ENCODE measurements around the gene LRP1B. TPM values are rescaled to one million over a fixed set of nuclear protein-coding genes. Genes with fewer than 3 reads are reported as not detected.

The LRP1B gene
- total RNA-seq, 2 donors from 2014 or later = 0.79 to 1.8 TPM

GRCh38 chr2:141647353-141647752 is 483.5 kb downstream of the LRP1B start:
- no peak overlapping the region for H3K9ac ChIP-seq (ENCODE audit: extremely low read depth, low read length, poor library complexity, severe bottlenecking)
- H3K27ac Mint-ChIP-seq = no peak overlapping the region
- H3K4me1 Mint-ChIP-seq = no peaks in the 10 kb centered on the region
- H3K4me1 ChIP-seq (ENCODE audit: control insufficient read depth, insufficient read depth, low read length) = peaks cover 2% of the 10 kb centered on the region
- no peaks in the 10 kb centered on the region for H3K9me3 ChIP-seq (ENCODE audit: control insufficient read depth, low read length)
- TF ChIP-seq CTCF (conservative IDR thresholded peaks at IDR 0.05) = no peak
- 96% methylated on average over 3 of the region's 3 CpGs; no CpG with 5 or more reads in 1 of the 2 experiments for WGBS, 2 experiments (ENCODE audit: insufficient coverage in 1 of 2, insufficient read length in 1 of 2)
- H3K27ac ChIP-seq (ENCODE audit: low read depth, low read length) = no peak overlapping the region
- H3K4me3 ChIP-seq (ENCODE audit: low read length) = no peak overlapping the region
- no peaks in the 10 kb centered on the region for H3K36me3 ChIP-seq (ENCODE audit: control insufficient read depth, insufficient read depth, low read length)
- no peak for DNase-seq
- no peaks in the 10 kb centered on the region for H3K27me3 ChIP-seq (ENCODE audit: control insufficient read depth, insufficient read depth, low read length, poor library complexity, severe bottlenecking)
- no peaks in the 10 kb centered on the region for H3K9me3 Mint-ChIP-seq
- H3K27me3 Mint-ChIP-seq (ENCODE audit: insufficient read depth) = no peaks in the 10 kb centered on the region
- no peak overlapping the region for H3K4me3 Mint-ChIP-seq
- no peaks in the 10 kb centered on the region for H3K36me3 Mint-ChIP-seq (ENCODE audit: low read depth)

GRCh38 chr2:141641462-141641861 is 489.4 kb downstream of the LRP1B start:
- no peak overlapping the region for H3K27ac Mint-ChIP-seq
- DNase-seq = no peak
- Histone ChIP-seq H3K4me3 (ENCODE audit: low read length) (no peak overlapping the region), H3K27me3 (ENCODE audit: control insufficient read depth, insufficient read depth, low read length, poor library complexity, severe bottlenecking) (no peaks in the 10 kb centered on the region), H3K9ac (ENCODE audit: extremely low read depth, low read length, poor library complexity, severe bottlenecking) (no peak overlapping the region), H3K36me3 (ENCODE audit: control insufficient read depth, insufficient read depth, low read length) (no peaks in the 10 kb centered on the region), H3K9me3 (ENCODE audit: control insufficient read depth, low read length) (no peaks in the 10 kb centered on the region), H3K27ac (ENCODE audit: low read depth, low read length) (no peak overlapping the region), H3K4me1 (ENCODE audit: control insufficient read depth, insufficient read depth, low read length) (no peaks in the 10 kb centered on the region)
- H3K4me3 Mint-ChIP-seq = no peak overlapping the region
- no peaks in the 10 kb centered on the region for H3K9me3 Mint-ChIP-seq
- no peak for TF ChIP-seq CTCF (conservative IDR thresholded peaks at IDR 0.05)
- H3K36me3 Mint-ChIP-seq (ENCODE audit: low read depth) = no peaks in the 10 kb centered on the region
- H3K27me3 Mint-ChIP-seq (ENCODE audit: insufficient read depth) = no peaks in the 10 kb centered on the region
- no peaks in the 10 kb centered on the region for H3K4me1 Mint-ChIP-seq

- no peaks in the 10 kb centered on the region for H3K4me1 Mint-ChIP-seq
Measured at GRCh38 chr2:141639809-141640208, 491.0 kb downstream of the LRP1B start.

More at GRCh38 chr2:141639809-141640208, 491.0 kb downstream of the LRP1B start:
- Mint-ChIP-seq H3K27ac (no peak overlapping the region), H3K4me3 (no peak overlapping the region), H3K27me3 (ENCODE audit: insufficient read depth) (no peaks in the 10 kb centered on the region), H3K9me3 (no peaks in the 10 kb centered on the region), H3K36me3 (ENCODE audit: low read depth) (no peaks in the 10 kb centered on the region)
- Histone ChIP-seq H3K27me3 (ENCODE audit: control insufficient read depth, insufficient read depth, low read length, poor library complexity, severe bottlenecking) (no peaks in the 10 kb centered on the region), H3K27ac (ENCODE audit: low read depth, low read length) (no peak overlapping the region), H3K36me3 (ENCODE audit: control insufficient read depth, insufficient read depth, low read length) (no peaks in the 10 kb centered on the region), H3K4me3 (ENCODE audit: low read length) (no peak overlapping the region), H3K9ac (ENCODE audit: extremely low read depth, low read length, poor library complexity, severe bottlenecking) (no peak overlapping the region), H3K9me3 (ENCODE audit: control insufficient read depth, low read length) (no peaks in the 10 kb centered on the region), H3K4me1 (ENCODE audit: control insufficient read depth, insufficient read depth, low read length) (no peaks in the 10 kb centered on the region)
- no peak for DNase-seq
- no peak for TF ChIP-seq CTCF (conservative IDR thresholded peaks at IDR 0.05)
- WGBS, 2 experiments (ENCODE audit: insufficient coverage in 1 of 2, insufficient read length in 1 of 2) = 63 to 67% methylated on average over 3 of the region's 3 CpGs
